NCI-H187 (cell line): ENCODE measurements around the gene STAG3.
"Not testable (repeated sequence)": the region's sequence is repeated elsewhere in the genome, so short reads cannot be mapped to it uniquely, and the experiment has no call there.

ENCODE experiments used
- DNase-seq, 2 experiments: peaks; one replicate each; lab custom pipeline; 2025; lab: John Stamatoyannopoulos, UW

STAG3 gene

DNA sequence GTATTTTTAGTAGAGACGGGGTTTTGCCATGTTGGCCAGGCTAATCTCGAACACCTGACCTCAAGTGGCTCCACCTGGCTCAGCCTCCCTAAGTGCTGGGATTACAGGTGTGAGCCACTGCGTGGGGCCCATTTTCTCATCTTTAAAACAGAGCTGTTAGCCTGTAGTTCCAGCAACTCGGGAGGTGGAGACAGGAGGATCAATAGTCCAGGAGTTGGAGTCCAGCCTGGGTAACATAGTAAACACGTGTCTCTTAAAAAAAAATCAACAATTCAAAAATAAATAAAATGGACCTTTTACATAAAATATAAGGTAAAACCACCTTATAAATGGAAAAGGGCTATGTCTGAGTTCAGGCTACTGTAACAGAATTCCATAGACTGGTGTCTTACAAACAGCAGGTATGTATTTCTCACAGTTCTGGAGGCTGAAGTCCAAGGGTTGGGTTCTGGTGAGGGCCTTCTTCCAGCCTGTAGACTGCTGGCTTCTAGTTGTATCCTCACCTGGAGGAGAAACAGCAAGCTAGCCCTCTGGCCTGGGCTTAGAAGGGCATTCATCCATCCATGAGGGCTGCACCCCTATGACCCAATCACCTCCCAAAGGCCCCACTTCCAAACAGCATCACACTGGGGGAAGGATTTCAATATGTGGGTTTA lies 35.0 kb downstream of the STAG3 start:
- DNase-seq: no peak

DNA sequence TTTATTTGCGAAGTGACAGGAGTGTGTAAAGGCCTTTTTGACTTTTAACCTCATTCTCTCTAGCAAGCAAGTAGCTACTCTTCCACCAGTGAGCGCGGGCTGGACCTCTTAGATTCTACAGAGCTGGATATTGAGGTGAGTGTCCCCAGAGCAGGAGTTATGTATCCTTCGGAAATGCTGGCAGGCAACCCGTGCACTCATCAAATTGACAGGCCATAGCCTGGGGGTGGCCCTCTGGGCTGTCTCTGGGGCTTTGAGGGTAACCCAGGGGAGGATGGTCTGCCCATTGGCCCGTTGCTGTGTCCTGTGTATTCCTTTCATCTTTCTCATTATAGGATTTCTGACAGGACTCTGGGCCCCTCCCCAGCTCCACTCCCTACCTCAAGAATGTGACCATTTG lies 36.0 kb downstream of the STAG3 start:
- no peak for DNase-seq

DNA sequence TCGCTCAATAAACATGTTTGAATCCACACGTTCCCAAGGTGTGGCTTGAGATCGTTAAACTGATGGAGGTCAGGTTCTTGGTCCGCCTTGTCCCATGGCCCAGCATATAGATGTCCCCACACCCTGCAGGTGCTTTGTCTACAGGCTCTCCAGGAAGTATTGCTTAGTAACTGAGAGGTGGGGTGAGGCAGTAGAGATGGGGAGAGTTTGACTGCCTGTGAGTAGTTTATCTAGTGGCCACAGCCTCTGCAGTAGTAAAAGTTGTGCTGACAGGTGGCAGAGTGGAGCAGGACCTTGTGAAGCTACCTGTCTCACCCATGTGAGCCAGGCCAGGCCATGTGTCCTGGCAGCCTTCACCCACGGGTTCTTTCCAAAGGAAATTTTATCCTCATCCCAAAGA lies 36.6 kb downstream of the STAG3 start:
- DNase-seq: not testable (repeated sequence)

DNA sequence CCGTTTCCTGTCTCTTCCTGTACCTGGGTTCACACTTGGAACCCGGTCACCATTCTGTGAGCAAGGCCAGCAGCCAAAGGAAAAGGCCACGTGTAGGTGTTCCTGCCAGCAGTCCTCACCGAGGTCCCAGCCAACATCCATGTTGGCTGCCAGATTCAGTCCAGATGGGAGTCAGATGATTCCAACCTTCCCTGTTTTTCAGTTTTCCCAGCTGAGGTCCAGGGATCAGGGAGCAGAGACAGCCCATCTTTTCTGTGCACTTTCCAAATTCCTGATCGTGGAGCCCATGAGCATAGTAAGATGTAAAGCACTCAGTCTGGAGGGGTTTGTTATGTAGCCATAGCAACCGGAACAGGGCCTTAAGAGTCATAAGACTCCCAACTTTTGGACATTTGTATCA lies 38.2 kb downstream of the STAG3 start:
- no peak for DNase-seq

DNA sequence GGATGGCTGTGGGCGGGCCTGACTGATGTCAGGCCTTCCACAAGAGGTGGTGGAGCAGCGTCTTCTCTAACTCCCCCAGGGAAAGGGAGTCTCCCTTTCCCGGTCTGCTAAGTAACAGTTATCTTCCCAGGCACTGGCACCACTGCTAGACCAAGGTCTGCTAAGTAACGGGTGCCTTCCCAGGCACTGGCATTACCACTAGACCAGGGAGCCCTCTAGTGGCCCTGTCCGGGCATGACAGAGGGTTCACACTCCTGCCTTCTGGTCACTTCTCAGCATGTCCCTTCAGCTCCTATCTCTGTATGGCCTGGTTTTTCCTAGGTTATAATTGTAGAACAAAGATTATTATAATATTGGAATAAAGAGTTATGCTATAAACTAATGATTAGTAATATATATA lies 40.2 kb downstream of the STAG3 start:
- DNase-seq: peak in 1 of 2 experiments; percentile 31

DNA sequence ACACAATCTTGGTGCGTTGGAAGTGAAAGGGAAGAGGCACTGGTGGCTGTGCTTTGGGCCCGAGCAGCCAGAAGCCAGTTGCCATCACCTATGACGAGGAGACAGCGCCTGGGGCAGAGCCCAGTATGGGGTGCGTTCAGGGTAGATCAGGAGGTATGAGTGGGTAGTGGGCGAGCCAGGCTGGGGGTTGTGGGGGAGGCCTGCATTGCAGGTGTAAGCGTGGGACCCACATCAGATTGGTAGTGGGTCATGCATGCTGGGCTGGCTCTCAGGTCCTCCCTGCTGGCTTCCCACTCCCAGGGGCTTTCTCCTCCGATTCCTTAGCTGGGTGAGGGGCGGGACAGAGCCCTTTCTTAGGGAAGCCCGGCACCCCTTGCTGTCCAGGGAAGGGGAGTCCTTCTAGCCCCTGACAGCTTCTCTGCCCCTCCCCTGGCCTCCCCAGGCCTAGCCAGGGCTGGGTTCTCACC lies 41.6 kb downstream of the STAG3 start:
- DNase-seq: no peak

DNA sequence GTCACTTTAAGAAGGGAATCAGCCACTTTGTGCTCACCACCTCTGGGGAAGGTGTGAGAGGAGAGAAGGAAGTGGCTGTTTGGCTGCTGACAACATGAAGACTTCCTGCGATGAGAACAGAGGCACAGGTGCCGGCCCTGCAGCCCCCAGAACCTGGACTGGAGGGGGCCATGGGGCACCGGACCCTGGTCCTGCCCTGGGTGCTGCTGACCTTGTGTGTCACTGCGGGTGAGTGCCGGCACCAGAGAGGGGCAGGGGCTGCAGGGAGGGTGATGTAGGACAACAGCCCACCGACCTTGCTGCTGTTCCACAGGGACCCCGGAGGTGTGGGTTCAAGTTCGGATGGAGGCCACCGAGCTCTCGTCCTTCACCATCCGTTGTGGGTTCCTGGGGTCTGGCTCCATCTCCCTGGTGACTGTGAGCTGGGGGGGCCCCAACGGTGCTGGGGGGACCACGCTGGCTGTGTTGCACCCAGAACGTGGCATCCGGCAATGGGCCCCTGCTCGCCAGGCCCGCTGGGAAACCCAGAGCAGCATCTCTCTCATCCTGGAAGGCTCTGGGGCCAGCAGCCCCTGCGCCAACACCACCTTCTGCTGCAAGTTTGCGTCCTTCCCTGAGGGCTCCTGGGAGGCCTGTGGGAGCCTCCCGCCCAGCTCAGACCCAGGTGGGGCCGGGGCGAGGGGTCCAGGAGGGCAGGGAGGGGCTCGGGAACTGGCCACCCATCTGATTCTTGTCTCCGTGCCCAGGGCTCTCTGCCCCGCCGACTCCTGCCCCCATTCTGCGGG lies 42.3 kb downstream of the STAG3 start, which contains the start of gene PVRIG:
Gene PVRIG, plus strand, starts transcription at position 149 of the 785 bp plus-strand sequence. Its CDS starts 22 bp downstream, at position 171.
- not testable (repeated sequence) for DNase-seq

DNA sequence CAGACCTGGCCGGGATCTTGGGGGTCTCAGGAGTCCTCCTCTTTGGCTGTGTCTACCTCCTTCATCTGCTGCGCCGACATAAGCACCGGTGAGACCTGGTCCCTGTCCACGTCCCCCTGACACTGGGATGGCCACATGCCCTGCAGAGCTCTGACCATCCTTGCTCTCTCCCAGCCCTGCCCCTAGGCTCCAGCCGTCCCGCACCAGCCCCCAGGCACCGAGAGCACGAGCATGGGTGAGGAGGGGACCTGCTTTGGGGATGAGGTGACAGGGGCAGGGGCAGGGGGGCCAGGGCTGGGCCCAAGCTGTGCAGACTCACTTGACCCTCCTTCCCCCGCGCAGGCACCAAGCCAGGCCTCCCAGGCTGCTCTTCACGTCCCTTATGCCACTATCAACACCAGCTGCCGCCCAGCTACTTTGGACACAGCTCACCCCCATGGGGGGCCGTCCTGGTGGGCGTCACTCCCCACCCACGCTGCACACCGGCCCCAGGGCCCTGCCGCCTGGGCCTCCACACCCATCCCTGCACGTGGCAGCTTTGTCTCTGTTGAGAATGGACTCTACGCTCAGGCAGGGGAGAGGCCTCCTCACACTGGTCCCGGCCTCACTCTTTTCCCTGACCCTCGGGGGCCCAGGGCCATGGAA lies 43.0 kb downstream of the STAG3 start:
- no peak for DNase-seq

DNA sequence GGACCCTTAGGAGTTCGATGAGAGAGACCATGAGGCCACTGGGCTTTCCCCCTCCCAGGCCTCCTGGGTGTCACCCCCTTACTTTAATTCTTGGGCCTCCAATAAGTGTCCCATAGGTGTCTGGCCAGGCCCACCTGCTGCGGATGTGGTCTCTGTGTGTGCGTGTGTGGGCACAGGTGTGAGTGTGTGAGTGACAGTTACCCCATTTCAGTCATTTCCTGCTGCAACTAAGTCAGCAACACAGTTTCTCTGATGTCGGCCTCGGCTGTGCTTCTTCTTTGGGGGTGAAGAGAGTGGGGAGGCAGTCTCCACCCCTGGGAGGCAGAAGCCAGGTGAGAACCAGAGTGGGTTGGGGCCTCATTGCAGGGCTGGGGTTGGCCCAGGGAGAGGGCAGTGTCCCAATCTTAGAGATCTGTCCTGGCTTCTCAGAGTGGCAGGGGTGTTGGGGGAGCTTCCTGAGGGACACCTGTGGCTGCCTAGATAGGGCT lies 43.6 kb downstream of the STAG3 start:
- no peak for DNase-seq

DNA sequence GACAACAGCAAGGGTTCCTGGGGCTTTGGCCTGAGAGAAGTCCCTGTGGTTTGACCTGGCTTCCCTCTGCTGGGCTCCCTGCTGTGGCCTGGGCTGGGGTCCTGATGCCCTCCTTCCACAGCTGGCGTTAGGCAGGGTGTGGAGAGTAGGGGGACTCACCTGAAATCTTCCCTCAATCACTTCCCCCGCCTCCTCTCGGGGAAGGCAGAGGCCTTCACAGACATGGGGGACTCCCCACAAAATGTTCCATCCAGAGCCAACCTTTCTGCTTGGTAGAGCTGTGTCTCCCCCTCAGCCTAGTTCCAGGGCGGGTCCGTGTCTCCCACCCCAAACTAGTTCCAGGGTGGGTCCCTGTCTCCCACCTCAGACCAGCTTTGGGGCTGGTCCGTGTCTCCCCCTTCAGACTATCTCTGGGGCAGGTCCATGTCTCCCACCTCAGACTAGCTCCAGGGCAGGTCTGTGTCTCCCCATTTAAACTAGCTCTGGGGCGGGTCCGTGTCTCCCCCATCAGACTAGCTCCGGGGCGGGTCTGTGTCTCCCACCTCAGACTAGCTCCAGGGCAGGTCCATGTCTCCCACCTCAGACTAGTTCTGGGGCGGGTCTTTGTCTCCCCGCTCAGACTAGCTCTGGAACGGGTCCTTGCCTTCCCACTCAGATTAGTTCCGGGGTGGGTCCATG lies 44.2 kb downstream of the STAG3 start:
- DNase-seq: no peak

DNA sequence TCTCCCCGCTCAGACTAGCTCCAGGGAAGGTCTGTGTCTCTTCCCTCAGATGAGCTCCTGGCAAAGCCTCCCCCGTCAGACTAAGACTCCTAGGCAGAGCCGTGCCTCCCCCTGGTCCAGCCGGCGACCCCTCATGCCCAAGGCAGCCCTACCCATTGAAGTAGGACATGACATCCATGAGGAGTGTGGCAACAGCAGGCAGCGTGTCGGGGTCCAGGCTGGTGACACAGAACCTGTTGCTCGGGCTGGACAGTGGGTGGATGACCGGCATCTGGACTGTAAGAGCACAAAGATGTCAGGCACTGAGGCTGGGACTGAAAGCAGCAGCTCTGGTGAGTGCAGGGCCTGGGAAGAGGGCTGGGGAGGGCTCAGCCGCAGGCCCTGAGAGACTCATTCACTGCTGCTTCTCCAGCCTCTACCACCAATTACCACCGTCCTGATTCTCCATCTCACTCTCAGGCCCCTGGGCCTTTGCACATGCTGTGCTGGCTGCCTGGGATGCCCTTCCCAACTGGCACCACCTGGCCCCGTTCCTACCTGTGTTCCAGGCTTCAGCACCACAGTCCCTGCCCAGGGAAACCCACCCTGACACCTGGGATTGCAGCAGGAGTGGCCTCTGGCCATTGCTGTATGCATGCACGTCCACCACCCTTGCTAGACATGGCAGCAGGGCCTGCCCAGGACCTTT lies 44.9 kb downstream of the STAG3 start:
- no peak for DNase-seq

DNA sequence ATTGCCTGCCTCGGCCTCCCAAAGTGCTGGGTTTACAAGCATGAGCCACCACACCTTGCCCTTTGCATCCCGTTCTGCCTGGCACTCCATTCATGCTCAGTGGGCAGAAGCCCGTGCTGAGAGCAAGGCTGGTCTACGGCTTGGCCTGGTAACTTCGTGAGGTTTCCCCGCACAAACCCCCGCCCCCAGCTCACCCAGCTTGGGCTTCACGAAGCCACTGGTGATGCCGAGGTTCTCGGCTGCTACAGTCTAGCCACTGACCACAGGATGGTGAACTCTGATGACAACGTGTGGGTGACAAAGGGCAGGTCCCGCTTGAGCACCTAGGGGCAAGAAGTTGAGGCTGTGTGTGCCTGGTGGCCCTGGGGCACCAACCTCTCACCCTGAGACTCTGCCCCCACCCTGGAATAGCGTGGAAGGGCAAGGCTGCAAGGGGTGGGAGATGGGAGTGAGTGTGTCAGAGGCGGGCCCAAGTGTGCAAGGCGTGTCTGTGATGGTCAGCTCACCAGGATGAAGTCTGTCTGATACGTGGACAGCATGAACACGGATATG lies 45.7 kb downstream of the STAG3 start:
- not testable (repeated sequence) for DNase-seq

DNA sequence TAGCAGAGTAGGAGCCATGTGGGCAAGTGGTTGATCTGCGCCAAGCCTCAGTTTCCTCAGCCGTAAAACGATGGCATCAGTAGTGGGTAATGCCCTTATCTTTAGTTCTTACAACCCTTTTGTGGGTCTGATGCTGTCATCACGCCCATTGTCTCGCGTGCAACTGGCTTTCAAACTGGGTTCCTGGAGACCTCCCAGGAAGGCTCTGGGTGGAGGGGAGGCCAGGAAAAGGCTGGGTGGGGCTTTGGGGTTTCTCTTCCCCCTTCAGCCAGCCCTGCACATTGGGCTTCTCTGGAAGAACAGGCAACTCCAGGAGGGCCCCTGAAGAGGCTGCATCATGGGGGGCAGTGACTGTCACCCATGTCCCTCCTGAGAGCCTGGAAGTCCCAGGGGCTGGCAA lies 47.2 kb downstream of the STAG3 start:
- DNase-seq: not testable (repeated sequence)

DNA sequence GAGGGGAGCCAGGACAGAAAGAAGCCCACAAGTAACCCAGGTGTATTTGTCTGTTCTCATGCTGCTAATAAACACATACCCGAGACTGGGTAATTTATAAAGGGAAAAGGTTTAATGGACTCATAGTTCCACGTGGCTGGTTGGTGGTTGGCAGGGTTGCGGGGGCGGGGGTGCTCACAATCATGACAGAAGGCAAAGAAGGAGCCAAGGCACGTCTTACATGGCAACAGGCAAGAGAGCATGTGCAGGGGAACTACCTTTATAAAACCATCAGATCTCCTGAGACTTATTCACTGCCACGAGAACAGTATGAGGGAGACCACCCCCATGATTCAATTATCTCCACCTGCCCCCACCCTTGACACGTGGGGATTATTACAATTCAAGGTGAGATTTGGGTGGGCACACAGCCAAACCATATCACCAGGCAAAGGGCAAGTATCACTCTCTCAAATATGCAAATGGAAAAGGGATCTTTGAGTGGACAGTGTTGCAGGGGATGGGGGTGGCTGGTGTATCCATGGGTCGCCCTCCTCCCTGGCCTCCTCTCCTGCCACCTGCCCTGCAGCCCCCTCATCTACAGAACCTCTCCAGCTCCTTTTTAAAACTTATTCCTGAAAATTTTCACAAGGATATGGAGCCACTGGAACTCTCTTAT lies 57.1 kb downstream of the STAG3 start:
- DNase-seq: not testable (repeated sequence)

DNA sequence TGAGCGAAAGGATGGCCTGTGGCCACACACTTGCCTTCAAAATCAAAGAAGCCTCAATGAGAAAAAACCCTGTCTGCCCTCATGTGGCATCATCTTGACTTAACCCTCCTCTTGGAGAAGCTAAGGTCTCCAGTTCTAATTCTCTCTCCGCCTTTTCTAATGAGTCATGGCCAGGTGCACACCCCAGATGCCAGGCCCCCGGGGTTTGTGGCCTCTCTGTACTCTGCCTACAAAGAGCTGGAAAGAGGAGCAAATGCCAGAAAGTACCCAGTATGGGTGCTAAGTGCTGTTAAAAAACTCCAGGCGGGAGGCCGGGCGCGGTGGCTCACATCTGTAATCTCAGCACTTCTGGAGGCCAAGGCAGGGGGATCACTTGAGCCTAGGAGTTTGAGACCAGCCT lies 62.3 kb downstream of the STAG3 start:
- not testable (repeated sequence) for DNase-seq

DNA sequence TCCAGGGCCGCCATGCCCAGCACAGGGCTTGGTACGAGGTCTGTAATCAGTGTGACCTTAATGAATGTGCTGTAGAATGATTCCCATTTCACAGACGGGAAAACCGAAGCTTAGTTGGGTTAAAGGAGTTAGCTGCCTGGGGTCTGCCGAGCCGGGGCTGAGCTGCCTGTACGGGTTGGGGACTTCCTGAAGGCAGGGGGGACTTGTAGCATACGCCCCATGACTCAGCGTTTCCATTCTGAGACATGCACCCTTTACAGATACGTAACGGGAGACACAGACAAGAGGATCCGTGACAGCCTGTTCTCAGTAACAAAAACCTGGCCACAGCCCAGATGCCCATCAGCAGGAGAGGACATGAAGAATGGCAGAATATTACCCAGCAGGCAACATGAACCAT lies 65.7 kb downstream of the STAG3 start:
- not testable (repeated sequence) for DNase-seq

DNA sequence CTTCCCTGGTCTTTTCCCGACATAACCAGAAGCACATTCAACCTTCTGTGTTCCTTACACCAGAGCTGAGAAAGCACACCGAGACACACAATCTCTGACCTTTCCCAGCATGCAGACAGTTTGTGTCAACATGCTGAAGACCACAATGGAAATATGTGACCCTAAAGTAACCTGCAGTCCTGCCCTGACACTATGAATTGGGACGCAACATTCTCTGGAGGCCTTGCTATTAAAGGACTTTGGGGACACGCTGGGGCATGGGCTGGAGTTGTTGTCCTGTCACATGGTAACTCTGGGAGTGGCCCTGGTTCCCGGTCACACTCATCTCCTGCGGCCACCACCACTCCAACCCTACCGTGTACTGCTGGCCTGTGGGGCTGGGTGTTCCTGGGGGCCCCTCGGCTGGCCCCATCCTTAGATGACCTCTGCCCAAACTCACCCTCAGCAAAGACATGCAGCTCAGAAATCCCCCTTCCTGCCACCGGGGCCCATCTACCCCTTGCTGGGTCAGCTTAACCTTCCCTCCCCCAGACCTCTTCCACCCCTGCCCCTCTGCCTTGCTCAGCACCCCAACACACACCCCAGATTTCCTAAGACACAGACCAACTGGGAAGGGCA lies 67.4 kb downstream of the STAG3 start:
- not testable (repeated sequence) for DNase-seq

DNA sequence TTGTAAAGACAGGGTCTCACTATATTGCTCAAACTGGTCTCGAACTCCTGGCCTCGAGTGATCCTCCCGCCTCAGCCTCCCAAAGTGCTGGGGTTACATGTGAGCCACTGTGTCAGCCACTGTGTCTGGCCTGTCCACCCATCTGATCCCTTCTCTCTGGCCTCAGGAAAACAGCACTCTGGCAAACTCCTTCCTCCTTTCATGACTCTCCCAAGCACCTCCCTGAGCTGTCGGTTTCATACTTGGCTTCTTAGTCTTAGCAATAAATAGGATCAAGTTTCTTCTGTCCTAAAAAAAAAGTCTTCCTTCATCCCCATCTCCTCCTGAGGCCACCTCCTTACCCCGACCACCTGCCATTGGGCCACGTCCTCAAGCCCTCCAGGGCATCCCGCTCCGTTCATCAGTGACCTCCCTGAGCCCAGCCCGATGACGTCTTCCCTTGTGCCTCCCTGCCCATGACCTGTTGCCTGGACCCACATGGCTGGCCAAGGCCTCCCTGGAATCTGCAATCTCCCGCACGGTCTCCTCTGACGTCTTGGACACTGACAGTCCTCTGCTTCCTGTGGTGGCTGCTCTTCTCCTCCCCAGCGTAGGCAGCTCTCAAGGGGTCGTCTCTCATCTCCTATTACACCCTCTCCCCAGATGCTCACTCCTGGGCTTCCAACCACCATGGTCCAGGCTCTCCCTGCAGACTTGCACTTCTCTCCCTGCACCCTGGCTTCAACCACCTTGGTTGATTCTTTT lies 68.6 kb downstream of the STAG3 start:
- DNase-seq: not testable (repeated sequence)

DNA sequence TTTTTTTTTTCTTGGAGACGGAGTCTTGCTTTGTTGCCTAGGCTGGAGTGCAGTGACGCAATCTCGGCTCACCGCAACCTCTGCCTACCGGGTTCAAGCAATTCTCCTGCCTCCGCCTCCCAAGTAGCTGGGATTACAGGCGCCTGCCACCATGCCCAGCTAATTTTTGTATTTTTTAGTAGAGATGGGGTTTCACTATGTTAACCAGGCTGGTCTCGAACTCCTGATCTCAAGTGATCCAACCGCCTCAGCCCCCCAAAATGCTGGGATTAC lies 69.1 kb downstream of the STAG3 start:
- DNase-seq: not testable (repeated sequence)
